Fibroblast of lung (primary cell): ENCODE measurements around the gene MAN1A1. TPM values are rescaled to one million over a fixed set of nuclear protein-coding genes. Genes with fewer than 3 reads are reported as not detected.

Source experiments
- DNase-seq, 2 donors: peaks; one replicate each; pipeline versions ENCODE4 v3.0.0 to v3.0.0-alpha.2; 2010; ENCODE audit warnings: low read depth in 2 of 2
- H2AFZ ChIP-seq: 2 replicates; pipeline ENCODE4 v1.5.1; 2012; ENCODE audit warnings: low read length, control low read depth, inconsistent platforms
- H3K27ac ChIP-seq: 2 replicates; pipeline ENCODE4 v1.5.1; 2011; ENCODE audit warnings: low read length, control low read depth; ENCODE audit not compliant: insufficient read depth
- H3K27me3 ChIP-seq: 2 replicates; pipeline ENCODE4 v1.5.1; 2011; ENCODE audit warnings: mild to moderate bottlenecking, low read length; ENCODE audit not compliant: control insufficient read depth, insufficient read depth
- H3K36me3 ChIP-seq: 2 replicates; pipeline ENCODE4 v1.5.1; 2011; ENCODE audit warnings: low read length; ENCODE audit not compliant: control insufficient read depth, insufficient read depth
- H3K4me1 ChIP-seq: 2 replicates; pipeline ENCODE4 v1.5.1; 2011; ENCODE audit warnings: low read length; ENCODE audit not compliant: control insufficient read depth, insufficient read depth; ENCODE audit errors: extremely low read depth
- H3K4me2 ChIP-seq: 2 replicates; pipeline ENCODE4 v1.5.1; 2011; ENCODE audit warnings: low read length, control low read depth; ENCODE audit not compliant: insufficient read depth; ENCODE audit errors: extremely low read depth
- H3K4me3 ChIP-seq, 4 experiments: fragments of 200-600 bp in 1 of 4; sonication (generic) in 1 of 4; replicated peaks in 1 of 4; 2 replicates each; pipeline ENCODE4 v1.5.1; 2011 to 2016; ENCODE audit warnings: low read length in 4 of 4, low read depth in 3 of 4, mild to moderate bottlenecking in 3 of 4, control low read depth in 2 of 4, inconsistent platforms in 1 of 4, mixed read lengths in 1 of 4; ENCODE audit not compliant: insufficient read depth in 1 of 4; ENCODE audit errors: control extremely low read depth in 1 of 4
- H3K79me2 ChIP-seq: 2 replicates; pipeline ENCODE4 v1.5.1; 2012; ENCODE audit warnings: mild to moderate bottlenecking, low read length, inconsistent platforms; ENCODE audit not compliant: control insufficient read depth, insufficient read depth
- H3K9ac ChIP-seq: 2 replicates; pipeline ENCODE4 v1.5.1; 2011; ENCODE audit warnings: mild to moderate bottlenecking, low read length, control low read depth; ENCODE audit not compliant: insufficient read depth
- H3K9me3 ChIP-seq: 2 replicates; pipeline ENCODE4 v1.5.1; 2012; ENCODE audit warnings: low read depth, low read length; ENCODE audit not compliant: control insufficient read depth, insufficient read depth
- H4K20me1 ChIP-seq: 2 replicates; pipeline ENCODE4 v1.5.1; 2011; ENCODE audit warnings: low read length; ENCODE audit not compliant: control insufficient read depth, insufficient read depth; ENCODE audit errors: extremely low read depth
- EZH2 ChIP-seq: IDR thresholded peaks from 2 replicates; pipeline ENCODE4 v1.5.1; 2012; ENCODE audit warnings: low read length, control low read depth, mild to moderate bottlenecking; ENCODE audit errors: missing control alignments
- polyA plus RNA-seq, 2 donors: library from polyadenylated mRNA; depleted of rRNA in 1 of 2; stranded (reverse) in 1 of 2; unstranded in 1 of 2; fragments of >200 nt; gene quantifications; 2 replicates each; pipeline ENCODE4 v1.2.1, GENCODE V29; 2011 to 2012; ENCODE audit warnings: missing spikeins in 1 of 2
- total RNA-seq: library from RNA; depleted of rRNA; stranded (reverse); fragments of >200 nt; gene quantifications from 2 replicates; pipeline ENCODE4 v1.2.1, GENCODE V29; 2014
- TF ChIP-seq, protein P1 (sequence below), 2 donors: IDR thresholded peaks in 1 of 2; conservative IDR thresholded peaks in 1 of 2; 1 replicate in 1 of 2; 2 replicates in 1 of 2; pipeline ENCODE4 v1.5.1; 2011 to 2012; ENCODE audit warnings: low read length in 2 of 2, control low read depth in 1 of 2, inconsistent platforms in 1 of 2, low read depth in 1 of 2, mild to moderate bottlenecking in 1 of 2

The MAN1A1 gene
- total and polyA plus RNA-seq, 2 donors (not counting 1 experiment from before 2014, with no cell fraction given): 39.5 to 120 TPM

GRCh38 chr6:119262612-119263011, 86.9 kb downstream of the MAN1A1 start:
- Histone ChIP-seq H3K27me3 (no peaks in the 10 kb centered on the region), H3K27ac (no peak overlapping the region), H3K4me3 (no peak overlapping the region), H3K9me3 (no peaks in the 10 kb centered on the region), H3K79me2 (no peaks in the 10 kb centered on the region), H3K4me2 (no peak overlapping the region), H3K9ac (no peak overlapping the region), H2AFZ (no peak overlapping the region), H3K36me3 (no peaks in the 10 kb centered on the region), H4K20me1 (no peaks in the 10 kb centered on the region), H3K4me1 (peaks cover 2% of the 10 kb centered on the region)
- no peak for TF ChIP-seq EZH2
- TF ChIP-seq, protein P1, sequence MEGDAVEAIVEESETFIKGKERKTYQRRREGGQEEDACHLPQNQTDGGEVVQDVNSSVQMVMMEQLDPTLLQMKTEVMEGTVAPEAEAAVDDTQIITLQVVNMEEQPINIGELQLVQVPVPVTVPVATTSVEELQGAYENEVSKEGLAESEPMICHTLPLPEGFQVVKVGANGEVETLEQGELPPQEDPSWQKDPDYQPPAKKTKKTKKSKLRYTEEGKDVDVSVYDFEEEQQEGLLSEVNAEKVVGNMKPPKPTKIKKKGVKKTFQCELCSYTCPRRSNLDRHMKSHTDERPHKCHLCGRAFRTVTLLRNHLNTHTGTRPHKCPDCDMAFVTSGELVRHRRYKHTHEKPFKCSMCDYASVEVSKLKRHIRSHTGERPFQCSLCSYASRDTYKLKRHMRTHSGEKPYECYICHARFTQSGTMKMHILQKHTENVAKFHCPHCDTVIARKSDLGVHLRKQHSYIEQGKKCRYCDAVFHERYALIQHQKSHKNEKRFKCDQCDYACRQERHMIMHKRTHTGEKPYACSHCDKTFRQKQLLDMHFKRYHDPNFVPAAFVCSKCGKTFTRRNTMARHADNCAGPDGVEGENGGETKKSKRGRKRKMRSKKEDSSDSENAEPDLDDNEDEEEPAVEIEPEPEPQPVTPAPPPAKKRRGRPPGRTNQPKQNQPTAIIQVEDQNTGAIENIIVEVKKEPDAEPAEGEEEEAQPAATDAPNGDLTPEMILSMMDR (conservative IDR thresholded peaks at IDR 0.05 in 1 of 2, IDR thresholded peaks at IDR 0.05 in 1 of 2; ENCODE audit: low read depth in 1 of 2, low read length in 2 of 2): no peak
- DNase-seq: no peak

DNA sequence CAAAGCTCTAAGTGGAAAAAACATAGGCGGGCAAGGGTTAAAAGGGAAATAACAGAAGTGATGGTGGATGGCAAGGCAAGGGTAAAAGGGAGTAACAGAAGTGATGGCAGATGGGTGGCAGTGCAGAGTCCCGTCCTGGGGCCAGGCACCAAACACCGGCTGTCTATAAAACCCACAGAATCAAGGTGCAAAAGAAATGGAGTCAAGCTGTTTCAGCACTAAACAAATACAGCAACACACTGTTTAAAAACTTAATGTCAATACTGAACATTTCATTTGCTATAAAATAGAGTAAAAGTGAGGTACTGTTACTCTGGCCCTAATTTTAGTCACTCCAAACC, 87.6 kb downstream of the MAN1A1 start:
- Histone ChIP-seq H3K27ac (no peak overlapping the region), H3K36me3 (no peaks in the 10 kb centered on the region), H3K4me1 (peaks cover 2% of the 10 kb centered on the region), H2AFZ (no peak overlapping the region), H3K9ac (no peak overlapping the region), H4K20me1 (no peaks in the 10 kb centered on the region), H3K4me2 (no peak overlapping the region), H3K9me3 (no peaks in the 10 kb centered on the region), H3K4me3 (no peak overlapping the region), H3K79me2 (no peaks in the 10 kb centered on the region), H3K27me3 (no peaks in the 10 kb centered on the region)
- DNase-seq: no peak
- TF ChIP-seq, protein P1 (conservative IDR thresholded peaks at IDR 0.05 in 1 of 2, IDR thresholded peaks at IDR 0.05 in 1 of 2; ENCODE audit: low read depth in 1 of 2, low read length in 2 of 2): no peak
- TF ChIP-seq EZH2: no peak

DNA sequence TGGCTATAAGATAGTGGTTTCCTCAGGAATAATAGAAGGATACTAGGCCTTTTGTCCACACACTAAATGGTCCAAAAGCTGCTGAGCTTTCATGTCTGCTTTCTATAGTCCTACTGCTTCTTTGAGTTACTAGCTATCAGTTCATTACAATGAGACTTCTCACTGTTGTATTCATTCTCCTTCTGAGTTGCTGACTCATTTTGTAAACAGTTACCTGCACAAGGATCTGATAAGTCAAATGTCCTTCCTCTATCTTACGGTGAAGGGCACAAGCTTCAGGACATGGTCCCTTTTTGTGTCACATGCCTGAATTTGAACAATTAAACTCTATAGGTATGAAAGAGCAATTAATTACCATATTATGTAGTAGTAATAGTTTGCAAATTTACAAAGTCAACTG, 90.5 kb downstream of the MAN1A1 start:
- no peak for DNase-seq
- Histone ChIP-seq H3K4me1 (peaks cover 2% of the 10 kb centered on the region), H3K4me2 (no peak overlapping the region), H4K20me1 (no peaks in the 10 kb centered on the region), H3K9ac (no peak overlapping the region), H3K9me3 (no peaks in the 10 kb centered on the region), H3K27me3 (no peaks in the 10 kb centered on the region), H3K36me3 (no peaks in the 10 kb centered on the region), H3K4me3 (no peak overlapping the region), H2AFZ (no peak overlapping the region), H3K79me2 (no peaks in the 10 kb centered on the region), H3K27ac (no peak overlapping the region)
- TF ChIP-seq EZH2: no peak
- TF ChIP-seq, protein P1 (conservative IDR thresholded peaks at IDR 0.05 in 1 of 2, IDR thresholded peaks at IDR 0.05 in 1 of 2; ENCODE audit: low read depth in 1 of 2, low read length in 2 of 2): no peak
